ENCODE data around the gene DDX42. TPM values are rescaled to one million over a fixed set of nuclear protein-coding genes. Genes with fewer than 3 reads are reported as not detected.

The DDX42 gene
- total and polyA plus RNA-seq, 2 of the 13 experiments (the other 11 are each of a cell fraction or from before 2014, with no cell fraction given): 87.2 to 92.9 TPM

GRCh38 chr17:63827002-63827800 is 53.2 kb downstream of the DDX42 start, which contains the start of the genes FTSJ3 and PSMC5 (continued):
- TF ChIP-seq ZNF318 (CRISPR knock-in tag; IDR thresholded peaks at IDR 0.05): peak; percentile 91
- TF ChIP-seq ZNF543 (CRISPR knock-in tag; IDR thresholded peaks at IDR 0.05): peak; percentile 95
- peak; percentile 62; the same call in 1 of the 2 replicates for TF ChIP-seq AHDC1 (CRISPR knock-in tag; IDR thresholded peaks at IDR 0.05; ENCODE audit: borderline replicate concordance)
- TF ChIP-seq RAD21 (CRISPR knock-in tag; IDR thresholded peaks at IDR 0.05): no peak
- TF ChIP-seq ZNF235 (CRISPR knock-in tag; IDR thresholded peaks at IDR 0.05; ENCODE audit: borderline replicate concordance): peak; percentile 84
- TF ChIP-seq NFE2L2 (IDR thresholded peaks at IDR 0.05; ENCODE audit: low read length): no peak
- no peak for TF ChIP-seq PRPF4 (IDR thresholded peaks at IDR 0.05; ENCODE audit: low read depth, low read length, poor library complexity, severe bottlenecking)
- TF ChIP-seq ZNF510 (CRISPR knock-in tag; IDR thresholded peaks at IDR 0.05; ENCODE audit: low read depth): peak; percentile 88; the same call in 1 of the 2 replicates
- no peak for TF ChIP-seq ZSCAN12 (CRISPR knock-in tag; IDR thresholded peaks at IDR 0.05)
- TF ChIP-seq ZNF761 (CRISPR knock-in tag; conservative IDR thresholded peaks at IDR 0.05): peak; percentile 98
- TF ChIP-seq ZNF354B (CRISPR knock-in tag; IDR thresholded peaks at IDR 0.05): no peak
- TF ChIP-seq ZFP82 (CRISPR knock-in tag; IDR thresholded peaks at IDR 0.05; ENCODE audit: borderline replicate concordance): no peak; the same call in 1 of the 2 replicates
- peak; percentile 59 for TF ChIP-seq THRA (CRISPR knock-in tag; IDR thresholded peaks at IDR 0.05; ENCODE audit: borderline replicate concordance)
